UCSD-AML1 (cell line): ENCODE data around the gene MACF1.
"Not testable (repeated sequence)": the region's sequence is repeated elsewhere in the genome, so short reads cannot be mapped to it uniquely, and the experiment has no call there.

Source experiments
- DNase-seq: peaks from one replicate; lab custom pipeline; 2025; ENCODE audit not compliant: unreplicated experiment; lab: John Stamatoyannopoulos, UW

The MACF1 gene

GRCh38 chr1:39508857-39509305 lies 304.4 kb downstream of the MACF1 start:
- DNase-seq = no peak

GRCh38 chr1:39509360-39510009 lies 305.0 kb downstream of the MACF1 start:
- peak; percentile 60 for DNase-seq

- not testable (repeated sequence) for DNase-seq
Measured at GRCh38 chr1:39510570-39511186, 306.2 kb downstream of the MACF1 start.

- DNase-seq = not testable (repeated sequence)
Measured at GRCh38 chr1:39511477-39511876, 307.0 kb downstream of the MACF1 start.

- not testable (repeated sequence) for DNase-seq
Measured at GRCh38 chr1:39512234-39512847, 307.8 kb downstream of the MACF1 start.

GRCh38 chr1:39514710-39515124 lies 310.2 kb downstream of the MACF1 start:
- DNase-seq = not testable (repeated sequence)

- DNase-seq = not testable (repeated sequence)
Measured at GRCh38 chr1:39515131-39516086, 310.9 kb downstream of the MACF1 start.

- DNase-seq = not testable (repeated sequence)
Measured at GRCh38 chr1:39516841-39517240, 312.3 kb downstream of the MACF1 start.

GRCh38 chr1:39517936-39518335 lies 313.4 kb downstream of the MACF1 start:
- not testable (repeated sequence) for DNase-seq

- DNase-seq = not testable (repeated sequence)
Measured at GRCh38 chr1:39519376-39519775, 314.9 kb downstream of the MACF1 start.

- DNase-seq = not testable (repeated sequence)
Measured at GRCh38 chr1:39522221-39522620, 317.7 kb downstream of the MACF1 start.

- DNase-seq = no peak
Measured at GRCh38 chr1:39522661-39523567, 318.4 kb downstream of the MACF1 start.

- no peak for DNase-seq
Measured at GRCh38 chr1:39524171-39524570, 319.7 kb downstream of the MACF1 start.

- no peak for DNase-seq
Measured at GRCh38 chr1:39524591-39525365, 320.3 kb downstream of the MACF1 start.

GRCh38 chr1:39525366-39526165 lies 321.1 kb downstream of the MACF1 start:
- peak; percentile 31 for DNase-seq

GRCh38 chr1:39526466-39527189 lies 322.1 kb downstream of the MACF1 start:
- DNase-seq = no peak

- not testable (repeated sequence) for DNase-seq
Measured at GRCh38 chr1:39527190-39527579, 322.7 kb downstream of the MACF1 start.

- DNase-seq = no peak
Measured at GRCh38 chr1:39528082-39528481, 323.6 kb downstream of the MACF1 start.
